ENCODE data around the gene VRK1.

GRCh38 chr14:96824283-96824682 is 27.1 kb downstream of the VRK1 start:
- TF ChIP-seq TAF1 (conservative IDR thresholded peaks at IDR 0.05): no peak
- TF ChIP-seq RAD21 (IDR thresholded peaks at IDR 0.05): no peak
- TF ChIP-seq SP1 (IDR thresholded peaks at IDR 0.05): no peak

Measured in liver (tissue), 2 donors.